GM12878 (cell line): Measurements from ENCODE around the gene POLE4. TPM values are rescaled to one million over a fixed set of nuclear protein-coding genes. Genes with fewer than 3 reads are reported as not detected.
A peak's percentile ranks its signal among the peaks of the same experiment; 100 is the strongest.

Source experiments
- ATAC-seq: fragments of 200-7000 bp; cut with Tn5 transposase; 3 replicates; pipeline ENCODE4 v1.9.1; 2020; ENCODE audit warnings: mild to moderate bottlenecking, moderate library complexity
- BruUV-seq: library from RNA; stranded (reverse); fragments of 400-500 nt; replicated peaks from 2 replicates; lab custom pipeline; 2021; lab: Mats Ljungman, UMichigan
- CTCF ChIA-PET: fragments of 300-600 bp; sonication (Branson Sonifier 250); formaldehyde crosslinking; extraction: SDS; loops from one replicate; lab custom pipeline; 2021; ENCODE audit warnings: inconsistent platforms; lab: Yijun Ruan, JAX
- POLR2A ChIA-PET: fragments of 350-600 bp; formaldehyde crosslinking; extraction: SDS; loops from one replicate; lab custom pipeline; 2021; ENCODE audit warnings: inconsistent platforms; lab: Charles Lee
- RAD21 ChIA-PET: fragments of 300-600 bp; sonication (Branson Sonifier 250); formaldehyde crosslinking; loops from one replicate; lab custom pipeline; 2023; ENCODE audit warnings: antibody characterized with exemption; ENCODE audit not compliant: unreplicated experiment; lab: Charles Lee
- SMC1A ChIA-PET: fragments of 300-600 bp; sonication (Branson Sonifier 250); formaldehyde crosslinking; loops from one replicate; lab custom pipeline; 2023; ENCODE audit not compliant: unreplicated experiment, uncharacterized antibody; lab: Charles Lee
- DNase-seq: peaks from one replicate; pipeline ENCODE4 v3.0.0-alpha.2; 2011; ENCODE audit warnings: low read depth, low spot score
- FAIRE-seq: peaks from 3 replicates; lab custom pipeline; 2011; peaks lifted over from hg19 to GRCh38; lab: Jason Lieb, UNC
- H2AFZ ChIP-seq: 2 replicates; pipeline ENCODE4 v1.6.0; 2011; ENCODE audit warnings: low read depth, low read length, control low read depth; ENCODE audit not compliant: control insufficient read depth
- H3K27ac ChIP-seq: 2 replicates; pipeline ENCODE4 v1.5.1; 2011; ENCODE audit warnings: control low read depth; ENCODE audit not compliant: control insufficient read depth, insufficient read depth
- H3K27me3 ChIP-seq, 2 experiments: replicated peaks in 1 of 2; 2 replicates each; pipeline versions ENCODE4 v1.6.0 to v1.6.1; 2011; ENCODE audit warnings: low read length in 1 of 2; ENCODE audit not compliant: control insufficient read depth in 2 of 2, insufficient read depth in 2 of 2
- H3K36me3 ChIP-seq, 2 experiments: 2 replicates each; pipeline ENCODE4 v1.5.1; 2011; ENCODE audit warnings: low read length in 1 of 2; ENCODE audit not compliant: control insufficient read depth in 2 of 2, insufficient read depth in 2 of 2
- H3K4me1 ChIP-seq: 2 replicates; pipeline ENCODE4 v1.6.1; 2011; ENCODE audit warnings: mild to moderate bottlenecking, low read length, moderate library complexity, mixed read lengths; ENCODE audit not compliant: control insufficient read depth, insufficient read depth
- H3K4me2 ChIP-seq: 2 replicates; pipeline ENCODE4 v1.6.0; 2011; ENCODE audit warnings: control low read depth; ENCODE audit not compliant: control insufficient read depth, insufficient read depth
- H3K4me3 ChIP-seq: fragments of 200-600 bp; sonication (generic); 2 replicates; pipeline ENCODE4 v1.5.1; 2016
- H3K79me2 ChIP-seq: 2 replicates; pipeline ENCODE4 v1.6.0; 2011; ENCODE audit warnings: low read length; ENCODE audit not compliant: control insufficient read depth, insufficient read depth
- H3K9ac ChIP-seq: 2 replicates; pipeline ENCODE4 v1.8.0; 2011; ENCODE audit warnings: low read length, control low read depth, mixed read lengths; ENCODE audit not compliant: control insufficient read depth, insufficient read depth
- H3K9me3 ChIP-seq: replicated peaks from 3 replicates; pipeline ENCODE4 v1.5.1; 2011; ENCODE audit warnings: mild to moderate bottlenecking, low read length; ENCODE audit not compliant: control insufficient read depth, insufficient read depth
- H4K20me1 ChIP-seq: 2 replicates; pipeline ENCODE4 v1.6.0; 2011; ENCODE audit not compliant: control insufficient read depth, insufficient read depth
- BACH1 ChIP-seq: fragments of 450-650 bp; IDR thresholded peaks from 2 replicates; pipeline ENCODE4 v1.6.1; 2017; ENCODE audit warnings: mild to moderate bottlenecking, borderline replicate concordance
- CTCF ChIP-seq, 3 experiments: IDR thresholded peaks in 2 of 3; conservative IDR thresholded peaks in 1 of 3; 2 replicates each; pipeline ENCODE4 v1.5.1; 2011; ENCODE audit warnings: low read depth in 3 of 3, low read length in 3 of 3, mild to moderate bottlenecking in 3 of 3, control low read depth in 2 of 3, moderate library complexity in 2 of 3, inconsistent platforms in 1 of 3, mixed read lengths in 1 of 3; ENCODE audit not compliant: control insufficient read depth in 2 of 3, insufficient read depth in 1 of 3; ENCODE audit errors: extremely low read depth in 1 of 3
- MYC ChIP-seq: IDR thresholded peaks from 2 replicates; pipeline ENCODE4 v1.6.1; 2011; ENCODE audit warnings: mild to moderate bottlenecking, low read length, moderate library complexity, inconsistent platforms; ENCODE audit not compliant: insufficient read depth, insufficient replicate concordance, insufficient read length, severe bottlenecking
- RAD21 ChIP-seq: IDR thresholded peaks from 2 replicates; pipeline ENCODE4 v1.6.1; 2011; ENCODE audit warnings: mild to moderate bottlenecking, low read depth, low read length, moderate library complexity; ENCODE audit not compliant: insufficient read depth
- RBBP5 ChIP-seq: fragments of 200-600 bp; sonication (generic); conservative IDR thresholded peaks from 2 replicates; pipeline ENCODE4 v1.6.1; 2016
- SIN3A ChIP-seq: IDR thresholded peaks from 2 replicates; pipeline ENCODE4 v1.6.1; 2012; ENCODE audit warnings: low read depth, low read length, improper control_type of control experiment
- SMAD1 ChIP-seq: fragments of 450-650 bp; IDR thresholded peaks from 2 replicates; pipeline ENCODE4 v1.6.1; 2018; ENCODE audit warnings: mild to moderate bottlenecking, low read depth; ENCODE audit not compliant: partially characterized antibody
- SPI1 ChIP-seq: IDR thresholded peaks from 2 replicates; pipeline ENCODE4 v1.6.1; 2011; ENCODE audit warnings: low read depth, mild to moderate bottlenecking, low read length, moderate library complexity, borderline replicate concordance; ENCODE audit not compliant: insufficient read depth
- WRNIP1 ChIP-seq: IDR thresholded peaks from 2 replicates; pipeline ENCODE4 v1.6.1; 2011; ENCODE audit warnings: low read depth, low read length, improper control_type of control experiment, borderline replicate concordance
- ZNF592 ChIP-seq: fragments of 450-650 bp; IDR thresholded peaks from 2 replicates; pipeline ENCODE4 v1.6.1; 2017; ENCODE audit warnings: mild to moderate bottlenecking, moderate library complexity
- WGBS: methylation state at CpG from one replicate; pipeline ENCODE4 v1.1.6; 2016; ENCODE audit warnings: low lambda C conversion rate; ENCODE audit not compliant: insufficient replicate concordance, insufficient coverage; ENCODE audit errors: missing lambda C conversion rate; 5-methylcytosine and 5-hydroxymethylcytosine counted together
- in situ Hi-C: fragments of 300-500 bp; cut with MboI; formaldehyde crosslinking; loops from 9 replicates; pipeline ENCODE4 v1.14.3; 2018; ENCODE audit warnings: mixed read lengths
- intact Hi-C: fragments of 100-400 bp; cut with micrococcal nuclease; formaldehyde crosslinking; loops from one replicate; pipeline ENCODE4 v1.14.2; 2022; ENCODE audit not compliant: unreplicated experiment
- polyA plus RNA-seq, 11 experiments: library from polyadenylated mRNA; depleted of rRNA in 4 of 11; unstranded in 6 of 11; stranded (reverse) in 5 of 11; fragments of >200 nt; fragmentation: Nextera tagmentation in 4 of 11; fragmentation: Illumina TruSeq in 1 of 11; extraction: Ambion mirVana in 4 of 11; extraction: Trizol in 1 of 11; gene quantifications; 1 replicate in 1 of 11; 2 replicates in 10 of 11; pipeline versions ENCODE4 v1.2.1 to v1.2.3, GENCODE V29; 2011 to 2016; ENCODE audit warnings: inconsistent platforms in 2 of 11, missing spikeins in 2 of 11, low read depth in 1 of 11
- total RNA-seq, 4 experiments: library from RNA; depleted of rRNA in 3 of 4; stranded (reverse); fragments of >200 nt in 3 of 4; fragmentation: Illumina TruSeq in 1 of 4; extraction: Trizol in 1 of 4; gene quantifications; 2 replicates each; pipeline versions ENCODE4 v1.2.1 to v1.2.3, GENCODE V29; 2013 to 2021

Gene POLE4
- total and polyA plus RNA-seq, 10 of the 15 experiments (the other 5 are each of a cell fraction or from before 2014, with no cell fraction given): 38.5 to 221 (median 66.8) TPM

GRCh38 chr2:74979844-74980243 lies 21.4 kb downstream of the POLE4 start:
- H3K79me2 ChIP-seq: no peaks in the 10 kb centered on the region
- no peaks in the 10 kb centered on the region for H4K20me1 ChIP-seq
- ATAC-seq (no peak), FAIRE-seq (no peak), DNase-seq (no peak)
- in situ Hi-C loops (no loop called here), intact Hi-C loops (no loop called here)
- ChIA-PET SMC1A (interaction anchor here (1.0 kb wide), 1 partner anchor 11 kb away, joined by 3 read pairs; no protein-coding TSS in a partner anchor), CTCF (interaction anchor here (1.2 to 2.3 kb wide), 3 partner anchors 46 to 487 kb away, joined by 3 to 7 read pairs (median 3); no protein-coding TSS in a partner anchor), POLR2A (interaction anchor here (0.6 to 1.1 kb wide), 2 partner anchors 13 to 357 kb away, joined by 8 read pairs; no protein-coding TSS in a partner anchor), RAD21 (interaction anchor here (1.3 kb wide), 1 partner anchor 11 kb away, joined by 3 read pairs; no protein-coding TSS in a partner anchor)
- no peak overlapping the region for H3K4me2 ChIP-seq
- no peaks in the 10 kb centered on the region for H3K36me3 ChIP-seq
- no peaks in the 10 kb centered on the region for H3K4me1 ChIP-seq
- no peak overlapping the region for H3K4me3 ChIP-seq
- H3K27me3 ChIP-seq: no peaks in the 10 kb centered on the region
- no peaks in the 10 kb centered on the region for H3K9me3 ChIP-seq
- no TSS peak for BruUV-seq
- H3K27ac ChIP-seq: no peak overlapping the region
- no peak overlapping the region for H3K9ac ChIP-seq
- TF ChIP-seq SIN3A (no peak), SPI1 (0 out of 2 replicates have a peak, but pooled peaks have one; percentile 6)
- H2AFZ ChIP-seq: no peak overlapping the region

DNA sequence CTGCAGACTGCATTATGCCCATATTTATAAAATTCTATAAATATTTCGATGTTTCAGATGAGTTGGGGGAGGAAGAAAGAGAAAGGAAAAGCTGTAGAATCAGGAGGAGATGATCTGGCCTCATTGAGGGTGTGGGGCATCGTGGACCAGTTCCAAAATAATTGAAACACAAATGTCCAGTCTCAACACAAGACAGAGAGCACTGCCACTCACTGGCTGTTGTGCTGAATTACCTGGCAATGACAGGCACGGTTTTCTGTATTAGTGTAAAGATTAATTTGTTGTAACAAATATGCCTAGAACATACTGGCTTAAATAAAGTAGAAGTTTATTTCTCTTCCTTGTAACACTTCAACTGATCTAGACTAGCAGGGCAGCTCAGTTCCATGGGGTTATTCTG lies 24.1 kb downstream of the POLE4 start:
- no peaks in the 10 kb centered on the region for H3K4me1 ChIP-seq
- intact Hi-C loops (loop anchor here (2.0 kb wide), 1 partner anchor 64 kb away; no protein-coding TSS in a partner anchor), in situ Hi-C loops (no loop called here)
- H3K4me3 ChIP-seq: no peak overlapping the region
- CTCF ChIA-PET: interaction anchor here (1.1 to 2.0 kb wide), 3 partner anchors 10 to 66 kb away, joined by 4 to 8 read pairs (median 5); no protein-coding TSS in a partner anchor
- H3K27ac ChIP-seq: no peak overlapping the region
- H3K36me3 ChIP-seq: no peaks in the 10 kb centered on the region
- DNase-seq (no peak), FAIRE-seq (no peak), ATAC-seq (peak; percentile 50; the same call in 2 of the 3 replicates)
- H3K9me3 ChIP-seq: no peaks in the 10 kb centered on the region
- no peak overlapping the region for H3K4me2 ChIP-seq
- no peaks in the 10 kb centered on the region for H3K27me3 ChIP-seq
- RAD21 ChIA-PET: no interaction called here
- SMC1A ChIA-PET: interaction anchor here (1.0 to 1.5 kb wide), 2 partner anchors 19 to 82 kb away, joined by 5 read pairs; no protein-coding TSS in a partner anchor
- no peak overlapping the region for H2AFZ ChIP-seq
- H4K20me1 ChIP-seq: no peaks in the 10 kb centered on the region
- no peaks in the 10 kb centered on the region for H3K79me2 ChIP-seq
- 72% methylated on average over 3 of the region's 3 CpGs for WGBS
- BruUV-seq: no TSS peak
- H3K9ac ChIP-seq: no peak overlapping the region
- POLR2A ChIA-PET: no interaction called here
- TF ChIP-seq CTCF (IDR thresholded peaks at IDR 0.05 in 2 of 3, conservative IDR thresholded peaks at IDR 0.05 in 1 of 3; ENCODE audit: control insufficient read depth in 2 of 3, extremely low read depth in 1 of 3, insufficient read depth in 1 of 3, low read depth in 3 of 3, low read length in 3 of 3): peak in 2 of 3 experiments; percentile 29 to 40; a peak in 3 of 6 replicates
- no peak for TF ChIP-seq RBBP5
- TF ChIP-seq WRNIP1: no peak
- no peak for TF ChIP-seq MYC
- TF ChIP-seq RAD21: peak; percentile 37
- no peak for TF ChIP-seq BACH1
- no peak for TF ChIP-seq SMAD1
- no peak for TF ChIP-seq ZNF592
